Body of pancreas (tissue), 4 donors: ENCODE measurements around the gene SFTPA1.

Experiments
- CTCF ChIP-seq, 7 experiments: fragments of 450-650 bp in 4 of 7; fragments of 200-600 bp in 3 of 7; sonication (generic) in 3 of 7; IDR thresholded peaks; one replicate each; pipeline ENCODE4 v1.5.1; 2016 to 2019; ENCODE audit warnings: antibody characterized with exemption in 7 of 7
- POLR2A ChIP-seq, 3 donors: fragments of 450-650 bp; IDR thresholded peaks; one replicate each; pipeline ENCODE4 v1.6.1; 2016; ENCODE audit warnings: antibody characterized with exemption in 3 of 3, mild to moderate bottlenecking in 2 of 3

- TF ChIP-seq CTCF (IDR thresholded peaks at IDR 0.05) (no peak), POLR2A (IDR thresholded peaks at IDR 0.05) (no peak)
These were observed 31.4 kb upstream of the SFTPA1 start for GRCh38 chr10:79579361-79579760.
